Pancreas (tissue), 10 donors: ENCODE data around the gene ARID5B. TPM values are rescaled to one million over a fixed set of nuclear protein-coding genes. Genes with fewer than 3 reads are reported as not detected.
"Not testable (repeated sequence)": the region's sequence is repeated elsewhere in the genome, so short reads cannot be mapped to it uniquely, and the experiment has no call there.

Experiments used
- ATAC-seq, 4 donors: fragments of 200-7000 bp; cut with Tn5 transposase; one replicate each; pipeline versions ENCODE4 v1.8.0 to v1.9.1; 2020; ENCODE audit warnings: mild to moderate bottlenecking in 4 of 4, moderate library complexity in 4 of 4
- DNase-seq, 6 donors: peaks; one replicate each; pipeline ENCODE4 v3.0.0-alpha.2; 2020
- FAIRE-seq: peaks from 2 replicates; lab custom pipeline; 2012; peaks lifted over from hg19 to GRCh38; lab: Jason Lieb, UNC
- H3K27ac ChIP-seq, 4 donors: fragments of 200-600 bp; sonication (generic); 1 replicate in 3 of 4; 2 replicates in 1 of 4; pipeline versions ENCODE4 v1.5.0 to v1.8.0; 2020
- H3K27me3 ChIP-seq, 4 donors: fragments of 200-600 bp; one replicate each; pipeline ENCODE4 v1.8.0; 2021
- H3K36me3 ChIP-seq, 3 donors: fragments of 200-600 bp; sonication (generic) in 1 of 3; one replicate each; pipeline versions ENCODE4 v1.5.0 to v1.8.0; 2020 to 2021
- H3K4me1 ChIP-seq, 3 donors: fragments of 200-600 bp; one replicate each; pipeline ENCODE4 v1.8.0; 2021
- H3K4me3 ChIP-seq, 4 donors: fragments of 200-600 bp; sonication (generic) in 2 of 4; one replicate each; pipeline versions ENCODE4 v1.5.0 to v1.8.0; 2020 to 2021
- H3K9me3 ChIP-seq, 4 donors: fragments of 200-600 bp; one replicate each; pipeline ENCODE4 v1.8.0; 2021
- CTCF ChIP-seq, 4 donors: fragments of 200-600 bp; sonication (generic) in 3 of 4; IDR thresholded peaks; one replicate each; pipeline versions ENCODE4 v1.5.0 to v1.8.0; 2021; ENCODE audit warnings: antibody characterized with exemption in 4 of 4
- WGBS, 2 donors: extraction: QIAGEN DNeasy Blood & Tissue Kit; methylation state at CpG; one replicate each; pipeline ENCODE4 v1.1.7; 2013; 5-methylcytosine and 5-hydroxymethylcytosine counted together
- intact Hi-C, 3 donors: fragments of 100-400 bp; cut with DNase I; formaldehyde crosslinking; loops; one replicate each; pipeline versions ENCODE4 v1.11.1 to v1.14.2; 2022
- polyA plus RNA-seq, 2 donors: library from polyadenylated mRNA; stranded (reverse); fragments of 200-250 nt; gene quantifications; one replicate each; pipeline ENCODE4 v1.2.3, GENCODE V29; 2013
- total RNA-seq, 6 donors: library from RNA; stranded (reverse); fragmentation: NEBNext Ultra II Directional in 4 of 6; extraction: Animal tissue kit (Norgen Biotek cat#: 25700) in 4 of 6; gene quantifications; one replicate each; pipeline versions ENCODE4 v1.2.1 to v1.2.4, GENCODE V29; 2021 to 2023
- donor health status: healthy with polysubstance abuse.
- donor health status: DM: no; HTN: no; CAD: no; lungs with moderate emphysema.
- donor health status: DM: no; HTN: no; CAD: no.
- donor health status: control.
- donor health status: control.
- donor health status: Bipolar disorder and iron deficiency.
- donor health status: DM: yes; HTN: yes; CAD: no.
- donor health status: DM: no; HTN: no; CAD: no.
- donor health status: DM: no; HTN: no; CAD: no.
- donor health status: DM: yes; HTN: yes; CAD: no.

ARID5B gene
- total and polyA plus RNA-seq, 8 donors: 2.6 to 13.0 (median 5.0) TPM

- Histone ChIP-seq H3K27ac (no peak overlapping the region), H3K4me3 (no peak overlapping the region), H3K36me3 (no peaks in the 10 kb centered on the region), H3K9me3 (no peaks in the 10 kb centered on the region), H3K4me1 (no peaks in the 10 kb centered on the region), H3K27me3 (no peaks in the 10 kb centered on the region)
- 89 to 90% methylated on average over 4 of the region's 4 CpGs for WGBS, 2 donors
- TF ChIP-seq CTCF (IDR thresholded peaks at IDR 0.05): no peak
- FAIRE-seq: no peak
- DNase-seq: no peak
- ATAC-seq: peak in 2 of 4 donors; percentile 53 to 59
- intact Hi-C loops: no loop called here
Measured at GRCh38 chr10:62025134-62025794, 123.8 kb downstream of the ARID5B start.

DNA sequence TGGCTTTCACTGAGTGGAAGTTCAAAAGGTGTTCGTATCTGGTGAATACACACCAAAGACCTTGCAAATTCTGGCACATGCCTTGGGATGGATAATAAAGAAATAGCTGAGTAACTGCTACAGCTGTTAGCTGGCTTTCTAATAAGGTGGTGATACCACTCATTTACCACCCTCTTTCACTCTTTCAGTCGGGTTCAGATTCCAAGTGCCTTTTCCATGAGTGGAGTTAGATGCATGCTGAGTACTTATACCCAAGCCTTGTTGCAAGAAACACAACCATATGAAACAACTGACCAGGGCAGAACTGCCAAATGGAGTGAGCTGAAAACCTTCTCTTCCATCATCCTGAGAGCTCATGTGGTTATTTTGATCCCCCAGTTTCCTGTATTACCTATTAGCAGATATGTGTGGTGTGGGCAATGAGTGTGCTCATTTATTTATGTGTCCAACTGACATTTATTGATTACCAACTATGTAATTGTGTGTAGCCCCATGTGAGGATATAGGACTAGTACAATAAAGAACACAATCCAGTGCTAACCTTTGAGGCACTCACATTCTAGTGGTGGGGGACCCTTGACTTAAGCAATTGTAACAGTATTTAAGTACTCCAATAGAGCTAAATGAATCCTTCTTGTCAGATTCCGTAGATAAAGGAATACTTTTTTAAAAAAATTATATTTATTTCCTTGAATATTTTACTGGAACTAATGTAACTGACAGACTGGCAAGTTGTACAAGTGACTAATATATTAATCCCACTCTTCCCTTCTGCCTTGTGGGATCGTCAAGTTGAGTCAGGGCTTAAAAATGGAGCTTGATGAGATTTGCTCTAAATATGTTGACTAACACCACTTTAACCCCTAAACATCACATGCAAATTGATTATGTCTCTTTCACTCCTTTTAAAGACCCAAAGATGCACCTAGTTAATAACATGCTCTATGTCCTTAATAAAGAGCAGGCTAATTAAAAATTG is 124.7 kb downstream of the ARID5B start:
- Histone ChIP-seq H3K36me3 (no peaks in the 10 kb centered on the region), H3K27me3 (no peaks in the 10 kb centered on the region), H3K4me1 (no peaks in the 10 kb centered on the region), H3K27ac (no peak overlapping the region), H3K9me3 (no peaks in the 10 kb centered on the region), H3K4me3 (no peak overlapping the region)
- FAIRE-seq (no peak), DNase-seq (no peak), ATAC-seq (no peak)
- no peak for TF ChIP-seq CTCF (IDR thresholded peaks at IDR 0.05)
- WGBS, 2 donors: 72 to 81% methylated on average over 4 of the region's 4 CpGs
- intact Hi-C loops: no loop called here

DNA sequence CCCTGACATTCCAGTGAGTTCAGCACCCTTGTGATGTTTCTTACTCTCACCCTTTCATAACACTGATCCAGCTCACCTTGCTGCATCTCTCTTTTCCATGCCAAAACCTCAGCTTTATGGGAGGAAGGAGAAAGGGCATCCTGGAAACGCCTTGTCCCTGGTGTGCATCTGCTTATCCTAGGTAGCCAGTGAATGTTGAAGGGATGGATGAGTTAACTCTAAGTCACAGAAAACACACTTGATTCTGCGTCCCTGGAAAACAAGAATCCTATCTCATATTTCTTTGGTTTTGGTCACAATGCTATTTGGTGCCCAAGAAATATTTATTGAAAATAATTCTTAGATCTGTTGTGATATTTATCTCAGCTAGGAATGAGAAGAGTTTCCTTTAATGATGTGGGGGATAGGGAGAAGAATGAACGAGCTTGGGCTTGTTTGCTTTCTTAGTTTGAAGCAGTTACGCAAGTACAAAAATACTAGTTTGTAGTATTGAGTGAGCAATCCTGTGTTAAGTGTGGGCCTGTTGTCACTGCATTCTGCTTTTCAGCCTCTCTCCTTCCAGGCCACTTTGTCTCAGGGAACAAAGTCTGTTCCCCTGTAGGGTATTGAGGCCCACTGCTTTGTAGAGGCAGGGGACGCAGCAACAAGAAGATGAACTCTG is 126.5 kb downstream of the ARID5B start:
- Histone ChIP-seq H3K27me3 (no peaks in the 10 kb centered on the region), H3K4me1 (no peaks in the 10 kb centered on the region), H3K36me3 (no peaks in the 10 kb centered on the region), H3K9me3 (no peaks in the 10 kb centered on the region), H3K4me3 (no peak overlapping the region), H3K27ac (no peak overlapping the region)
- DNase-seq (no peak), ATAC-seq (no peak), FAIRE-seq (no peak)
- WGBS, 2 donors: 83 to 91% methylated on average over 5 of the region's 5 CpGs
- no peak for TF ChIP-seq CTCF (IDR thresholded peaks at IDR 0.05)
- intact Hi-C loops: no loop called here

DNA sequence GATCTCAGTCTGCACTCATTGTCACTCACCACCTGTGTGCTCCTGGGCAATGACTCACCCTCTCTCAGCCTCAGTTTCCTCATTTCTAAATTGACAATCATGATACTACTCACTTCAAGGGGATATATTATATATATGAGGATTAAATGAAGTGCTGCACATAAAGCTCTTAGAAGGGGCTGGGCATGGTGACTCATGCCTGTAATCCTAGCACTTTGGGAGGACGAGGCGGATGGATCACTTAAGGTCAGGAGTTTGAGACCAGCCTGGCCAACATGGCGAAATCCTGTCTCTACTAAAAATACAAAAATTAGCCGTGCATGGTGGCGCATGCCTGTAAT is 127.0 kb downstream of the ARID5B start:
- H3K4me3 ChIP-seq, H3K4me1 ChIP-seq, H3K36me3 ChIP-seq, FAIRE-seq, H3K9me3 ChIP-seq, intact Hi-C loops, DNase-seq, H3K27ac ChIP-seq, H3K27me3 ChIP-seq, ATAC-seq: not testable (repeated sequence)
- 94 to 96% methylated on average over 5 of the region's 5 CpGs for WGBS, 2 donors

- FAIRE-seq (no peak), DNase-seq (no peak), ATAC-seq (no peak)
- WGBS, 2 donors: 75 to 84% methylated on average over 2 of the region's 2 CpGs
- intact Hi-C loops: no loop called here
- Histone ChIP-seq H3K4me3 (no peak overlapping the region), H3K36me3 (no peaks in the 10 kb centered on the region), H3K27ac (no peak overlapping the region), H3K4me1 (no peaks in the 10 kb centered on the region), H3K9me3 (no peaks in the 10 kb centered on the region), H3K27me3 (no peaks in the 10 kb centered on the region)
- no peak for TF ChIP-seq CTCF (IDR thresholded peaks at IDR 0.05)
Measured at GRCh38 chr10:62029401-62029800, 127.9 kb downstream of the ARID5B start.
